Chondrocyte (in vitro differentiated cells): ENCODE data around the gene NOM1. TPM values are rescaled to one million over a fixed set of nuclear protein-coding genes. Genes with fewer than 3 reads are reported as not detected.

Source experiments
- DNase-seq: peaks from one replicate; pipeline ENCODE4 v3.0.0; 2021; ENCODE audit warnings: mixed read lengths, low spot score
- H3K27ac Mint-ChIP-seq: one replicate; pipeline ENCODE4 v1.8.0; 2021; ENCODE audit warnings: mild to moderate bottlenecking, moderate library complexity, mixed read lengths; ENCODE audit not compliant: unreplicated experiment
- H3K27me3 Mint-ChIP-seq: 2 replicates; pipeline ENCODE4 v1.8.0; 2021; ENCODE audit warnings: low read depth, mixed read lengths
- H3K36me3 Mint-ChIP-seq: 2 replicates; pipeline ENCODE4 v1.8.0; 2021; ENCODE audit warnings: low read depth, mixed read lengths
- H3K4me1 Mint-ChIP-seq: 2 replicates; pipeline ENCODE4 v1.8.0; 2021; ENCODE audit warnings: low read depth, mild to moderate bottlenecking, mixed read lengths
- H3K4me3 Mint-ChIP-seq: one replicate; pipeline ENCODE4 v1.8.0; 2021; ENCODE audit warnings: mild to moderate bottlenecking, moderate library complexity, mixed read lengths; ENCODE audit not compliant: unreplicated experiment
- H3K9me3 Mint-ChIP-seq: 2 replicates; pipeline ENCODE4 v1.8.0; 2021; ENCODE audit warnings: low read depth, mixed read lengths
- total RNA-seq: library from RNA; stranded (reverse); gene quantifications from 3 replicates; pipeline ENCODE4 v1.2.1, GENCODE V29; 2021
- TF ChIP-seq, protein P1 (sequence below): fragments of 200-600 bp; sonication (generic); IDR thresholded peaks from 2 replicates; pipeline ENCODE4 v1.5.0; 2021; ENCODE audit warnings: antibody characterized with exemption, mild to moderate bottlenecking, moderate library complexity

NOM1 gene
- total RNA-seq, 1 donor from 2014 or later: 16.9 TPM

GRCh38 chr7:157008206-157009169 lies 59.0 kb downstream of the NOM1 start:
- peaks cover 15% of the 10 kb centered on the region for H3K4me1 Mint-ChIP-seq
- no peaks in the 10 kb centered on the region for H3K9me3 Mint-ChIP-seq
- TF ChIP-seq, protein P1, sequence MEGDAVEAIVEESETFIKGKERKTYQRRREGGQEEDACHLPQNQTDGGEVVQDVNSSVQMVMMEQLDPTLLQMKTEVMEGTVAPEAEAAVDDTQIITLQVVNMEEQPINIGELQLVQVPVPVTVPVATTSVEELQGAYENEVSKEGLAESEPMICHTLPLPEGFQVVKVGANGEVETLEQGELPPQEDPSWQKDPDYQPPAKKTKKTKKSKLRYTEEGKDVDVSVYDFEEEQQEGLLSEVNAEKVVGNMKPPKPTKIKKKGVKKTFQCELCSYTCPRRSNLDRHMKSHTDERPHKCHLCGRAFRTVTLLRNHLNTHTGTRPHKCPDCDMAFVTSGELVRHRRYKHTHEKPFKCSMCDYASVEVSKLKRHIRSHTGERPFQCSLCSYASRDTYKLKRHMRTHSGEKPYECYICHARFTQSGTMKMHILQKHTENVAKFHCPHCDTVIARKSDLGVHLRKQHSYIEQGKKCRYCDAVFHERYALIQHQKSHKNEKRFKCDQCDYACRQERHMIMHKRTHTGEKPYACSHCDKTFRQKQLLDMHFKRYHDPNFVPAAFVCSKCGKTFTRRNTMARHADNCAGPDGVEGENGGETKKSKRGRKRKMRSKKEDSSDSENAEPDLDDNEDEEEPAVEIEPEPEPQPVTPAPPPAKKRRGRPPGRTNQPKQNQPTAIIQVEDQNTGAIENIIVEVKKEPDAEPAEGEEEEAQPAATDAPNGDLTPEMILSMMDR: no peak
- H3K36me3 Mint-ChIP-seq: no peaks in the 10 kb centered on the region
- no peak overlapping the region for H3K4me3 Mint-ChIP-seq
- peak; percentile 86 for DNase-seq
- H3K27me3 Mint-ChIP-seq: peaks cover 68% of the 10 kb centered on the region
- H3K27ac Mint-ChIP-seq: no peak overlapping the region

GRCh38 chr7:157009170-157009777 lies 59.8 kb downstream of the NOM1 start:
- no peaks in the 10 kb centered on the region for H3K9me3 Mint-ChIP-seq
- H3K27ac Mint-ChIP-seq: no peak overlapping the region

GRCh38 chr7:157009778-157010587 lies 60.5 kb downstream of the NOM1 start:
- H3K4me3 Mint-ChIP-seq: peak overlapping the region; percentile 47
- TF ChIP-seq, protein P1: no peak
- peaks cover 6% of the 10 kb centered on the region for H3K4me1 Mint-ChIP-seq
- peak; percentile 40 for DNase-seq
- H3K36me3 Mint-ChIP-seq: no peaks in the 10 kb centered on the region
- no peak overlapping the region for H3K27ac Mint-ChIP-seq
- no peaks in the 10 kb centered on the region for H3K9me3 Mint-ChIP-seq
- H3K27me3 Mint-ChIP-seq: peaks cover 68% of the 10 kb centered on the region

More at GRCh38 chr7:157009170-157009777, 59.8 kb downstream of the NOM1 start:
- Mint-ChIP-seq H3K4me3 (peak overlapping the region; percentile 47), H3K36me3 (no peaks in the 10 kb centered on the region), H3K4me1 (peaks cover 14% of the 10 kb centered on the region), H3K27me3 (peaks cover 68% of the 10 kb centered on the region)
- TF ChIP-seq, protein P1: no peak
- DNase-seq: peak; percentile 86

- Mint-ChIP-seq H3K27ac (no peak within 1 kb of the TSS), H3K36me3 (no peaks in the 10 kb centered on the region), H3K4me1 (peaks cover 6% of the 10 kb centered on the region), H3K9me3 (no peaks in the 10 kb centered on the region), H3K4me3 (peak within 1 kb of the TSS; percentile 47), H3K27me3 (peaks cover 74% of the 10 kb centered on the region)
- TF ChIP-seq, protein P1: no peak
- no peak for DNase-seq
Measured at GRCh38 chr7:157010588-157011332, 61.2 kb downstream of the NOM1 start, which contains the start of gene MNX1. TSS of gene MNX1 (minus strand) at chr7:157010663. CDS start at chr7:157010350, 313 bp downstream.
